Activated T-cell treated with anti-CD3 and anti-CD28 coated beads for 24 hours (primary cell): Measurements from ENCODE around the gene ATP2B3.
"Not testable (repeated sequence)": the region's sequence is repeated elsewhere in the genome, so short reads cannot be mapped to it uniquely, and the experiment has no call there.

Source experiments
- DNase-seq: peaks from one replicate; pipeline ENCODE4 v3.0.0-alpha.2; 2020; ENCODE audit warnings: low read depth

The ATP2B3 gene

GRCh38 chrX:153595859-153596857 lies 78.7 kb downstream of the ATP2B3 start:
- no peak for DNase-seq

GRCh38 chrX:153596981-153597750 lies 79.7 kb downstream of the ATP2B3 start:
- DNase-seq = no peak

GRCh38 chrX:153598541-153599191 lies 81.2 kb downstream of the ATP2B3 start, which contains the start of gene CCNQ:
CCNQ (minus strand) TSS chrX:153599139; CDS start chrX:153599073, 66 bp downstream.
- no peak for DNase-seq

GRCh38 chrX:153599192-153600031 lies 82.0 kb downstream of the ATP2B3 start:
- DNase-seq = peak; percentile 80

- DNase-seq = no peak
Measured at GRCh38 chrX:153600032-153600373, 82.6 kb downstream of the ATP2B3 start.

- no peak for DNase-seq
Measured at GRCh38 chrX:153600921-153601320, 83.5 kb downstream of the ATP2B3 start.

- no peak for DNase-seq
Measured at GRCh38 chrX:153601511-153602110, 84.2 kb downstream of the ATP2B3 start.

- no peak for DNase-seq
Measured at GRCh38 chrX:153602601-153603000, 85.2 kb downstream of the ATP2B3 start.

GRCh38 chrX:153603131-153603656 lies 85.8 kb downstream of the ATP2B3 start:
- no peak for DNase-seq

GRCh38 chrX:153604666-153605380 lies 87.4 kb downstream of the ATP2B3 start:
- DNase-seq = not testable (repeated sequence)

GRCh38 chrX:153606503-153606902 lies 89.1 kb downstream of the ATP2B3 start:
- DNase-seq = no peak

GRCh38 chrX:153608376-153608775 lies 90.9 kb downstream of the ATP2B3 start:
- no peak for DNase-seq

- DNase-seq = no peak
Measured at GRCh38 chrX:153608806-153609205, 91.4 kb downstream of the ATP2B3 start.

- DNase-seq = peak; percentile 68
Measured at GRCh38 chrX:153609917-153610835, 92.7 kb downstream of the ATP2B3 start.

- DNase-seq = no peak
Measured at GRCh38 chrX:153610836-153611213, 93.4 kb downstream of the ATP2B3 start.

- no peak for DNase-seq
Measured at GRCh38 chrX:153611298-153612095, 94.1 kb downstream of the ATP2B3 start.

GRCh38 chrX:153612413-153612812 lies 95.0 kb downstream of the ATP2B3 start:
- DNase-seq = no peak

- DNase-seq = no peak
Measured at GRCh38 chrX:153614818-153615217, 97.4 kb downstream of the ATP2B3 start.
